MM.1S (cell line): ENCODE measurements around the gene MOB1A.
A peak's percentile ranks its signal among the peaks of the same experiment; 100 is the strongest.

Source experiments
- DNase-seq: peaks from one replicate; pipeline ENCODE4 v3.0.0-alpha.2; 2015
- H2AFZ ChIP-seq: fragments of 300-600 bp; sonication (generic); 2 replicates; pipeline ENCODE4 v1.6.0; 2016; ENCODE audit warnings: antibody characterized with exemption, low read length
- H3F3A ChIP-seq: fragments of 300-600 bp; sonication (generic); 2 replicates; pipeline ENCODE4 v1.6.1; 2016; ENCODE audit warnings: mild to moderate bottlenecking, antibody characterized with exemption, low read length, moderate library complexity, mixed read lengths; ENCODE audit not compliant: insufficient read depth
- H3K27ac ChIP-seq: fragments of 300-600 bp; sonication (generic); 2 replicates; pipeline ENCODE4 v1.5.1; 2016; ENCODE audit warnings: mild to moderate bottlenecking, low read length
- H3K27me3 ChIP-seq: fragments of 300-600 bp; sonication (generic); replicated peaks from 2 replicates; pipeline ENCODE4 v1.6.0; 2016; ENCODE audit warnings: low read length; ENCODE audit not compliant: insufficient read depth
- H3K36me3 ChIP-seq: fragments of 300-600 bp; sonication (generic); replicated peaks from 2 replicates; pipeline ENCODE4 v1.6.1; 2016; ENCODE audit warnings: mild to moderate bottlenecking, low read length, mixed read lengths; ENCODE audit not compliant: insufficient read depth
- H3K4me1 ChIP-seq: fragments of 300-600 bp; sonication (generic); 2 replicates; pipeline ENCODE4 v1.6.1; 2016; ENCODE audit warnings: low read length, mixed read lengths
- H3K4me2 ChIP-seq: fragments of 300-600 bp; sonication (generic); 2 replicates; pipeline ENCODE4 v1.6.0; 2016; ENCODE audit warnings: low read depth, low read length
- H3K4me3 ChIP-seq: fragments of 300-600 bp; sonication (generic); 2 replicates; pipeline ENCODE4 v1.5.1; 2016; ENCODE audit warnings: low read length, mixed read lengths
- H3K79me2 ChIP-seq: fragments of 300-600 bp; sonication (generic); 2 replicates; pipeline ENCODE4 v1.6.1; 2016; ENCODE audit warnings: mixed run types, low read length, mixed read lengths
- H3K9ac ChIP-seq: fragments of 300-600 bp; sonication (generic); 2 replicates; pipeline ENCODE4 v1.6.1; 2016; ENCODE audit warnings: low read length, mixed read lengths
- H3K9me2 ChIP-seq: fragments of 300-600 bp; sonication (generic); replicated peaks from 2 replicates; pipeline ENCODE4 v1.6.1; 2016; ENCODE audit warnings: mild to moderate bottlenecking, low read length, mixed read lengths; ENCODE audit not compliant: insufficient read depth
- H3K9me3 ChIP-seq: fragments of 300-600 bp; sonication (generic); replicated peaks from 2 replicates; pipeline ENCODE4 v1.6.1; 2016; ENCODE audit warnings: mild to moderate bottlenecking, low read length, mixed read lengths; ENCODE audit not compliant: insufficient read depth
- H4K20me1 ChIP-seq: fragments of 300-600 bp; sonication (generic); 2 replicates; pipeline ENCODE4 v1.6.1; 2016; ENCODE audit warnings: mild to moderate bottlenecking, low read length, moderate library complexity, mixed read lengths; ENCODE audit not compliant: insufficient read depth
- EZH2 ChIP-seq: fragments of 300-600 bp; sonication (generic); optimal IDR thresholded peaks from 2 replicates; pipeline ENCODE3; 2017; ENCODE audit warnings: low read depth, mild to moderate bottlenecking, antibody characterized with exemption, low read length, mixed read lengths
- EZH2phosphoT487 ChIP-seq: fragments of 300-600 bp; sonication (generic); IDR thresholded peaks from 2 replicates; pipeline ENCODE4 v1.6.1; 2018; ENCODE audit warnings: antibody characterized with exemption, low read length
- TF ChIP-seq, protein P1 (sequence below): fragments of 300-600 bp; sonication (generic); IDR thresholded peaks from 2 replicates; pipeline ENCODE4 v1.5.1; 2016; ENCODE audit warnings: antibody characterized with exemption, low read length, mixed read lengths

Gene MOB1A

GRCh38 chr2:74178211-74179062 is at the start of gene MOB1A:
TSS of gene MOB1A (minus strand) at chr2:74178879. CDS start at chr2:74178674, 205 bp downstream.
- Histone ChIP-seq H3K9ac (peak within 1 kb of the TSS; percentile 92), H3K4me1 (peaks cover 13% of the 10 kb centered on the region), H3K27me3 (no peaks in the 10 kb centered on the region), H4K20me1 (peaks cover 28% of the 10 kb centered on the region), H3K4me3 (peak within 1 kb of the TSS; percentile 85), H3K4me2 (peak within 1 kb of the TSS; percentile 78), H2AFZ (peak within 1 kb of the TSS; percentile 67), H3K36me3 (no peaks in the 10 kb centered on the region; the same call in 1 of the 2 replicates), H3K27ac (peak within 1 kb of the TSS; percentile 91), H3K9me2 (no peaks in the 10 kb centered on the region), H3F3A (peaks cover 42% of the 10 kb centered on the region), H3K79me2 (peaks cover 50% of the 10 kb centered on the region), H3K9me3 (no peaks in the 10 kb centered on the region)
- peak; percentile 99 for DNase-seq
- no peak for TF ChIP-seq EZH2
- TF ChIP-seq, protein P1, sequence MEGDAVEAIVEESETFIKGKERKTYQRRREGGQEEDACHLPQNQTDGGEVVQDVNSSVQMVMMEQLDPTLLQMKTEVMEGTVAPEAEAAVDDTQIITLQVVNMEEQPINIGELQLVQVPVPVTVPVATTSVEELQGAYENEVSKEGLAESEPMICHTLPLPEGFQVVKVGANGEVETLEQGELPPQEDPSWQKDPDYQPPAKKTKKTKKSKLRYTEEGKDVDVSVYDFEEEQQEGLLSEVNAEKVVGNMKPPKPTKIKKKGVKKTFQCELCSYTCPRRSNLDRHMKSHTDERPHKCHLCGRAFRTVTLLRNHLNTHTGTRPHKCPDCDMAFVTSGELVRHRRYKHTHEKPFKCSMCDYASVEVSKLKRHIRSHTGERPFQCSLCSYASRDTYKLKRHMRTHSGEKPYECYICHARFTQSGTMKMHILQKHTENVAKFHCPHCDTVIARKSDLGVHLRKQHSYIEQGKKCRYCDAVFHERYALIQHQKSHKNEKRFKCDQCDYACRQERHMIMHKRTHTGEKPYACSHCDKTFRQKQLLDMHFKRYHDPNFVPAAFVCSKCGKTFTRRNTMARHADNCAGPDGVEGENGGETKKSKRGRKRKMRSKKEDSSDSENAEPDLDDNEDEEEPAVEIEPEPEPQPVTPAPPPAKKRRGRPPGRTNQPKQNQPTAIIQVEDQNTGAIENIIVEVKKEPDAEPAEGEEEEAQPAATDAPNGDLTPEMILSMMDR = no peak
- TF ChIP-seq EZH2phosphoT487 = no peak

- Histone ChIP-seq H3K79me2 (no peaks in the 10 kb centered on the region), H3K4me2 (no peak overlapping the region), H2AFZ (no peak overlapping the region), H3K27me3 (no peaks in the 10 kb centered on the region), H3K4me1 (no peaks in the 10 kb centered on the region), H3K27ac (no peak overlapping the region), H3K9ac (no peak overlapping the region), H3F3A (no peaks in the 10 kb centered on the region; the same call in 1 of the 2 replicates), H4K20me1 (no peaks in the 10 kb centered on the region), H3K36me3 (no peaks in the 10 kb centered on the region), H3K9me3 (no peaks in the 10 kb centered on the region), H3K9me2 (no peaks in the 10 kb centered on the region), H3K4me3 (no peak overlapping the region)
- no peak for TF ChIP-seq EZH2phosphoT487
- TF ChIP-seq, protein P1 = no peak
- DNase-seq = no peak
Observed at GRCh38 chr2:74227646-74228045, 49.0 kb upstream of the MOB1A start.

DNA sequence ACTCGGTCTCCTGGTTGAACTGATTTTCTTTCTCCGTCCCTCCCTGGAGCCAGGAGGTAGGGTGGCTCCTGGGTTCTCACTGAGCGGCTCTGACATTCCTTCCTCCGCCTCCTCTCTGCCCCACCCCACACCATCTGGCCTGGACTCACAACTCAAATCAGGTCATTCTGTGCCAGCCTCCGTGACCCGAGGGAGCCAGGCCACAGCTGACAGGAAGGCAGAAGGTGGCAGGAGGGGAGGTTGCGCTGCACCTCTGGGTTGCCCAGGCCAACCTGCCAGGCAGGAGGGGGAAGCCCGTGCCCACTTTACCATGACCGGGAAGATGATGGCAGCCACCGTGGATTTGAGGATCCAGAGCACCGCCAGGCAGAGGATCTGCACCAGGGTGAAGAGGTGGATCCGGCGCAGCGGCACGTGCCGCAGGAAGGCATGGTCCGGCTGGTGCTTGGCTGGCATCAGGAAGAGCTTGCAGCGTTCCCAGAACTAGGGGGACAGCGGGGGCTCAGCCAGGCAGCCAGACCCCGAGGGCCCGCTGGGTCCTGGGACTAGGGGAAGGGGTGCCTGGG is 48.1 kb upstream of the MOB1A start:
- H3K4me3 ChIP-seq = no peak overlapping the region
- no peaks in the 10 kb centered on the region for H3K4me1 ChIP-seq
- H3K9ac ChIP-seq = no peak overlapping the region
- no peaks in the 10 kb centered on the region for H3K79me2 ChIP-seq
- DNase-seq = no peak
- H3K27ac ChIP-seq = no peak overlapping the region
- no peak overlapping the region for H3K4me2 ChIP-seq
- no peaks in the 10 kb centered on the region for H3K9me3 ChIP-seq
- no peaks in the 10 kb centered on the region for H3K36me3 ChIP-seq
- no peaks in the 10 kb centered on the region; the same call in 1 of the 2 replicates for H3F3A ChIP-seq
- H3K9me2 ChIP-seq = no peaks in the 10 kb centered on the region
- H3K27me3 ChIP-seq = no peaks in the 10 kb centered on the region
- no peaks in the 10 kb centered on the region for H4K20me1 ChIP-seq
- TF ChIP-seq, protein P1 = no peak
- TF ChIP-seq EZH2 = no peak
- TF ChIP-seq EZH2phosphoT487 = no peak
- H2AFZ ChIP-seq = no peak overlapping the region
